ENCODE measurements around the gene SPOCK3. TPM values are rescaled to one million over a fixed set of nuclear protein-coding genes. Genes with fewer than 3 reads are reported as not detected.

The SPOCK3 gene
- total RNA-seq, 4 donors from 2014 or later: 1.3 to 47.5 (median 18.4) TPM

GRCh38 chr4:167102475-167102874 is 131.8 kb downstream of the SPOCK3 start:
- Histone ChIP-seq H3K36me3 (peaks cover 0 to 4% of the 10 kb centered on the region in 2 donors), H3K4me3 (no peak overlapping the region), H3K9me3 (no peaks in the 10 kb centered on the region), H3K27ac (no peak overlapping the region), H3K27me3 (no peaks in the 10 kb centered on the region), H3K4me1 (no peaks in the 10 kb centered on the region)
- TF ChIP-seq POLR2A (IDR thresholded peaks at IDR 0.05) (no peak), CTCF (IDR thresholded peaks at IDR 0.05) (no peak)
- DNase-seq: no peak
- intact Hi-C loops (cut with DNase I; ENCODE audit: low total_unique reads): no loop called here

GRCh38 chr4:167101035-167101434 is 133.3 kb downstream of the SPOCK3 start:
- peaks cover 0 to 4% of the 10 kb centered on the region in 2 donors for H3K36me3 ChIP-seq
- H3K4me3 ChIP-seq: no peak overlapping the region
- intact Hi-C loops (cut with DNase I; ENCODE audit: low total_unique reads): no loop called here
- no peaks in the 10 kb centered on the region for H3K9me3 ChIP-seq
- no peaks in the 10 kb centered on the region for H3K4me1 ChIP-seq
- H3K27me3 ChIP-seq: no peaks in the 10 kb centered on the region
- TF ChIP-seq POLR2A (IDR thresholded peaks at IDR 0.05) (no peak), CTCF (IDR thresholded peaks at IDR 0.05) (no peak)
- no peak for DNase-seq
- no peak overlapping the region for H3K27ac ChIP-seq

- Histone ChIP-seq H3K27ac (no peak overlapping the region), H3K36me3 (peaks cover 0 to 4% of the 10 kb centered on the region in 2 donors), H3K27me3 (no peaks in the 10 kb centered on the region), H3K9me3 (no peaks in the 10 kb centered on the region), H3K4me3 (no peak overlapping the region), H3K4me1 (no peaks in the 10 kb centered on the region)
- intact Hi-C loops (cut with DNase I; ENCODE audit: low total_unique reads): no loop called here
- TF ChIP-seq CTCF (IDR thresholded peaks at IDR 0.05): no peak
- no peak for TF ChIP-seq POLR2A (IDR thresholded peaks at IDR 0.05)
- no peak for DNase-seq
Measured at GRCh38 chr4:167100120-167100519, 134.2 kb downstream of the SPOCK3 start.

GRCh38 chr4:167088115-167088514 is 146.2 kb downstream of the SPOCK3 start:
- Histone ChIP-seq H3K9me3 (no peaks in the 10 kb centered on the region), H3K27ac (no peak overlapping the region), H3K27me3 (no peaks in the 10 kb centered on the region), H3K4me3 (no peak overlapping the region), H3K36me3 (no peaks in the 10 kb centered on the region), H3K4me1 (no peaks in the 10 kb centered on the region)
- no peak for TF ChIP-seq CTCF (IDR thresholded peaks at IDR 0.05)
- intact Hi-C loops (cut with DNase I; ENCODE audit: low total_unique reads): no loop called here
- DNase-seq: no peak

GRCh38 chr4:167084321-167084720 is 150.0 kb downstream of the SPOCK3 start:
- Histone ChIP-seq H3K27ac (no peak overlapping the region), H3K27me3 (no peaks in the 10 kb centered on the region)
- intact Hi-C loops (cut with DNase I; ENCODE audit: low total_unique reads): no loop called here

More at GRCh38 chr4:167084321-167084720, 150.0 kb downstream of the SPOCK3 start:
- H3K4me3 ChIP-seq: no peak overlapping the region
- TF ChIP-seq CTCF (IDR thresholded peaks at IDR 0.05) (no peak), POLR2A (IDR thresholded peaks at IDR 0.05) (no peak)
- H3K4me1 ChIP-seq: no peaks in the 10 kb centered on the region
- no peak for DNase-seq
- no peaks in the 10 kb centered on the region for H3K36me3 ChIP-seq
- H3K9me3 ChIP-seq: no peaks in the 10 kb centered on the region
